Measurements from ENCODE around the gene RNF224.
"Not testable (repeated sequence)": the region's sequence is repeated elsewhere in the genome, so short reads cannot be mapped to it uniquely, and the experiment has no call there.

RNF224 gene

DNA sequence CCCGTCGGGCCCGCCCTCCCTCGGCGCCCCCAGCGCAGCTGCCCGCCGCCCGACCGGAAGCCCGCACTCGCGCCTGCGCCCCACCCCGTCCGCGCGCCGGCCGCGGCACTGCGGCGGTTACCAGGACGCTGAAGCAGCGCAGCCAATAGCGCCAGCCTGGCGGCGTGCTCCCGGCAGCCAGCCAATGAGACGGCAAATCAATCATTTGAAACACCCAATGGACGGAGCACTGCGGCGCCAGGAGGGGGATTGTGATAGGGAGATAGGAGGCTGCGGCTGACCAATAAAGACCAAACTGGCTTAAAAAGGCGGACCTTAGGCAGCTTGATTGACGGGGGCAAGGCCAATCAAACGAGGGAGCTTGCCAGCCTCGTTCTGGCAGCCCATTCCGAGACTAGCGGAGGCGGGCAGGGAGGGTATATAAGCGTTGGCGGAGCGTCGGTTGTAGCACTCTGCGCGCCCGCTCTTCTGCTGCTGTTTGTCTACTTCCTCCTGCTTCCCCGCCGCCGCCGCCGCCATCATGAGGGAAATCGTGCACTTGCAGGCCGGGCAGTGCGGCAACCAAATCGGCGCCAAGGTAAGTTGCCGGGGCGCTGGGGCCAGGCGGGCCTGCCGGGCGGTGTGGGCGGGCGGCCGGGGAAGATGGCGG, 13.7 kb downstream of the RNF224 start, which contains the start of gene TUBB4B:
Gene TUBB4B (plus strand): TSS at position 447 of the 649 bp plus-strand sequence. CDS start 74 bp downstream, at position 521.
- peak; percentile 95 for DNase-seq (ENCODE audit: low read depth)

DNA sequence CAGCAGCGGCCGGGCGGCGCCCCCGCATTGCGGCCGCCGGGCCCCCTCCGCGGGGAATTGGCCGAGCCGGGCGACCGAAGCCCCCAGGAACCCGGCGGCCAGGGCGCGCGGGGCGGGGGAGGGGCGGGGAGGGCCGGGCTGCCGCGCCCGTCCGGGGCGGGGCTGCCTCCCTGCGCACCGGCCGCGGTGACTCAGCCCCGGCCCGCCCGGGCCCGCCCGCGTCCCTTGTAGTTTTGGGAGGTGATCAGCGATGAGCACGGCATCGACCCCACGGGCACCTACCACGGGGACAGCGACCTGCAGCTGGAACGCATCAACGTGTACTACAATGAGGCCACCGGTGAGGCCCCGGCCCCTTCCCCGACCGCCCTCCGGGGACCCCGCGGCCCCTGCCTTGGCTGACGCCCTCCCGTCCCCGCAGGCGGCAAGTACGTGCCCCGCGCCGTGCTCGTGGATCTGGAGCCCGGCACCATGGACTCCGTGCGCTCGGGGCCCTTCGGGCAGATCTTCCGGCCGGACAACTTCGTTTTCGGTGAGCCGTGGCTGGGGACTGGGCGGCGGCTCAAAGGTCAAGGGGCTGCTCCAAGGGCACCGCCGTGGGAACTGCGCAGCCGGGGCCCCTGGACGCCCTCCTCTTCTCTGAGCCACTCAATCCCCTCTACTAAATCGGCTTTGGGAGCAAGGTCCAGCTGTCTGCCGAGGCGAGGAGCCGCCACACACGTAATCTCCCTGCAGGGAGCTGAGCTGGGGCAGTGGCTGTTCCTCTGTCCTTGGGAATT, 14.4 kb downstream of the RNF224 start:
- peak; percentile 71 for DNase-seq (ENCODE audit: low read depth)

DNA sequence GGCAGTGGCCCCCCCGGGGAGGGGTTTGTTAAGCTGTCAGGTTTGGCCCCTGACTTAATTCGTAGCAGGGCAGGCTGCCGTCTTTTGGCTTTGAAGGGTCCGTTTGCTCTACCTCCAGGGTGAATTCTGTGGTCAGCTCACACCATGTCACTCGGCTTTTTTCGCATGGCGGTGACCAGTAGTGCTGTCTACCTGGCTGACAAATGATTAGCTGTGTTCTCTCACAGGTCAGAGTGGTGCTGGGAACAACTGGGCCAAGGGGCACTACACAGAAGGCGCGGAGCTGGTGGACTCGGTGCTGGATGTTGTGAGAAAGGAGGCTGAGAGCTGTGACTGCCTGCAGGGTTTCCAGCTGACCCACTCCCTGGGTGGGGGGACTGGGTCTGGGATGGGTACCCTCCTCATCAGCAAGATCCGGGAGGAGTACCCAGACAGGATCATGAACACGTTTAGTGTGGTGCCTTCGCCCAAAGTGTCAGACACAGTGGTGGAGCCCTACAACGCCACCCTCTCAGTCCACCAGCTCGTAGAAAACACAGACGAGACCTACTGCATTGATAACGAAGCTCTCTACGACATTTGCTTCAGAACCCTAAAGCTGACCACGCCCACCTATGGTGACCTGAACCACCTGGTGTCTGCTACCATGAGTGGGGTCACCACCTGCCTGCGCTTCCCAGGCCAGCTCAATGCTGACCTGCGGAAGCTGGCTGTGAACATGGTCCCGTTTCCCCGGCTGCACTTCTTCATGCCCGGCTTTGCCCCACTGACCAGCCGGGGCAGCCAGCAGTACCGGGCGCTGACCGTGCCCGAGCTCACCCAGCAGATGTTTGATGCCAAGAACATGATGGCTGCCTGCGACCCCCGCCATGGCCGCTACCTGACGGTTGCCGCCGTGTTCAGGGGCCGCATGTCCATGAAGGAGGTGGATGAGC, 15.2 kb downstream of the RNF224 start:
- DNase-seq (ENCODE audit: low read depth), result no peak

DNA sequence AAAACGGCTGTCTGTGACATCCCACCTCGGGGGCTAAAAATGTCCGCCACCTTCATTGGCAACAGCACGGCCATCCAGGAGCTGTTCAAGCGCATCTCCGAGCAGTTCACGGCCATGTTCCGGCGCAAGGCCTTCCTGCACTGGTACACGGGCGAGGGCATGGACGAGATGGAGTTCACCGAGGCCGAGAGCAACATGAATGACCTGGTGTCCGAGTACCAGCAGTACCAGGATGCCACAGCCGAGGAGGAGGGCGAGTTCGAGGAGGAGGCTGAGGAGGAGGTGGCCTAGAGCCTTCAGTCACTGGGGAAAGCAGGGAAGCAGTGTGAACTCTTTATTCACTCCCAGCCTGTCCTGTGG, 15.9 kb downstream of the RNF224 start:
- not testable (repeated sequence) for DNase-seq (ENCODE audit: low read depth)

- no peak for DNase-seq (ENCODE audit: low read depth)
Observed at GRCh38 chr9:137243626-137244485, 16.6 kb downstream of the RNF224 start.

GRCh38 chr9:137244486-137245449, 17.5 kb downstream of the RNF224 start:
- no peak for DNase-seq (ENCODE audit: low read depth)

- DNase-seq (ENCODE audit: low read depth), result no peak
Observed at GRCh38 chr9:137245450-137246421, 18.4 kb downstream of the RNF224 start.

DNA sequence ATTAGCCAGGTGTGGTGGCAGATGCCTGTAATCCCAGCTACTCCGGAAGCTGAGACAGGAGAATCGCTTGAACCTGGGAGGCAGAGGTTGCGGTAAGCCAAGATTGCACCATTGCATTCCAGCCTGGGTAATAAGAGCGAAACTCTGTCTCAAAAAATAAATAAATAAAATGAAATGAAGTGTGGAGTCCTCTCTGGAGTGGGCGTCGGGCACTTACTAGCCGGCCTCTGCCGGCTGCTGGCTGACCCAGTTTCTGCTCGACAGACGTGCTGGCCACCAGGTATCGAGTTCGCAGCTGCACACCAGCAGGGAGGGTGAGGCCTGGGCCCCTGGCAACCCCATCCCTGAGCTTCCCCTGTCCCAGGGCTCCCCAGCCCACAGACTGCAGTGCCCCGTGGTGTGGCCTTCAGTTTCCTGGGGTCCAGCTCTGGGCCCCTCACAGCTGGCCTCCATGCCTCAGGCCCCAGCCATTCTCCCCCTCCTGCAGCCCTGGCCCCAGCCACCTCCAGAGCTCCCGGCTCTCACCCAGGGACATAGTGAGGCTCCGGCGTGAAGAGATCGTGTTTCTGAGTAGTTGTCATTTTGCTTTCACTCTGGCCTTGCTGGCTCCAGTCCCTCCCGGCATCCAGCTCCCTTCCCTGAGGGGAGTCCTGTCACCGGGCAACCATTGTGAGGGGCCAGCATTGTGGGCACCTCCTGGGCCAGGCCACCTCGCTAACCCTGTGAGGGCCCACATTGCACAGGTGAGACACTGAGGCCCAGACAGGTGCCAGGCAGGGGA, 20.0 kb downstream of the RNF224 start:
- no peak for DNase-seq (ENCODE audit: low read depth)

DNA sequence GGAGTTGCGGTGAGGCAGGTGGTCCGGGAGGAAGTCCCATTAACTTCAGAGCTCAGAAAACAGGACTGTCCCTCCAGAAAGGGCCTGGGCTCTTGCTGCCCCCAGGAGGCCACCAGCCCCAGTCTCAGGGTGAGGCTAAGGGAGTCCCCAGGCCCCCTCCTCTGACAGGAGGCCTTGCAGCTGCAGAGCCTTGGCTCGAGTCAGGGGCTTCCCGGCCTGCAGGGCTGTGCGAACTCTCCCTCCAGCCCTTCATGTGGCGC, 20.5 kb downstream of the RNF224 start:
- no peak for DNase-seq (ENCODE audit: low read depth)

- DNase-seq (ENCODE audit: low read depth), result no peak
Observed at GRCh38 chr9:137250329-137251193, 23.3 kb downstream of the RNF224 start.

DNA sequence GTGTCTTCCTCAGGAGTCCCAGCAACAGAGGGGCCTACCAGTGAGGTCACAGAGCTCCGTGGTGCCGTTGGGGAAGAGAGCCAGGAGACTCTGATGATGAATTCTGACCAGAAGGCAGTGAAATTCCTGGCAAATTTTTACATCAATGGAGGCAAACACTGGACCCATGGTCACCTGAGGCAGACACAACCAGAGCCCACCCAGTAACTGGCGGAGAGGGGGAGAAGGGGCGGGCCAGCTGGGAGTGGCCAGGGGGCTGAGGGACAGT, 23.8 kb downstream of the RNF224 start, which contains the start of gene STPG3:
Gene STPG3 (plus strand): TSS at position 93 of the 268 bp plus-strand sequence. CDS start 1 bp downstream, at position 94.
- no peak for DNase-seq (ENCODE audit: low read depth)

DNA sequence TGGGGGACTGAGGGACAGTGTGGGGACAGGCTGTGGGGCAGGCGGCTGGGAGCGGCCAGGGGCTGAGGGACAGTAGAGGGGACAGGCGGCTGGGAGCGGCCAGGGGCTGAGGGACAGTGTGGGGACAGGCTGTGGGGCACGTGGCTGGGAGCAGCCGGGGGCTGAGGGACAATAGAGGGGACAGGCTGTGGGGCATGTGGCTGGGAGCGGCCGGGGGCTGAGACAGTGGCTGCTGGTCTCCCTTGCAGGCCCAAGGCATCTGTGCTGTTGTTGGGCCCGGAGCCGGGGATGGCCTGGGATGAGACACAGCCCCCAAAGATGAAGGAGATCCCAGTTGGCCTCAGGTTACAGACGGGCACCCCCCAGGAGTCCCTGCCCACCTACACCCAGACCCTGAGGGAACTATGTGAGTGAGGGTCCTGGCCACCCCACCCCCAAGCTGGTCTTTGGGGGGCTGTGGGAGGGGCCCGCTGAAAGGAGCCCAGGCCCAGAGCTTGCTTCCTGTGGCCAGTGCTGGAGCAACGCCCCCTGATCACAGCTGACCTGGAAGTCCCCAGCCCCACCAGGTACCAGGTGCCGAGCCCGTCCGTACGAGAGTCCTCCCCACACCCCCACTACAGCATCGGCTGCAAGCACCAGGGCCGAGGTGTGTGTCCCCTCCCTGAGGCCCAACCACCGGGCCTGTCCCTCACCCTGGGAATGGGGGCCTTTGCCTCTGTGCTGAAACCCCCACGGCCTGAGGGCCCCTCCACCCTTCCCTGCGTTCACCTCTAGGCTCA, 24.4 kb downstream of the RNF224 start:
- no peak for DNase-seq (ENCODE audit: low read depth)

- DNase-seq (ENCODE audit: low read depth), result no peak
Observed at GRCh38 chr9:137252555-137253506, 25.5 kb downstream of the RNF224 start.

- DNase-seq (ENCODE audit: low read depth), result no peak
Observed at GRCh38 chr9:137253717-137254623, 26.7 kb downstream of the RNF224 start.

All from activated T-helper 1 cell treated with Interleukin-2 at 50 U/mL for 16 hours (primary cell).